GM12865 (cell line): ENCODE measurements around the gene IQCM.

Experiments used
- DNase-seq: peaks from one replicate; pipeline ENCODE4 v3.0.0; 2010; ENCODE audit warnings: low read depth
- H3K4me3 ChIP-seq: 2 replicates; pipeline ENCODE4 v1.5.1; 2011; ENCODE audit warnings: mild to moderate bottlenecking, low read depth, low read length, control low read depth
- CTCF ChIP-seq: IDR thresholded peaks from 2 replicates; pipeline ENCODE4 v1.5.1; 2011; ENCODE audit warnings: low read length, control low read depth, low read depth, inconsistent platforms; ENCODE audit not compliant: insufficient read depth; ENCODE audit errors: missing control alignments

Gene IQCM

GRCh38 chr4:149754526-149754925 is 61.1 kb downstream of the IQCM start:
- TF ChIP-seq CTCF: no peak
- DNase-seq: no peak
- H3K4me3 ChIP-seq: no peak overlapping the region

GRCh38 chr4:149752729-149753128 is 62.9 kb downstream of the IQCM start:
- no peak for TF ChIP-seq CTCF
- DNase-seq: no peak
- H3K4me3 ChIP-seq: no peak overlapping the region

- no peak for DNase-seq
- TF ChIP-seq CTCF: no peak
- H3K4me3 ChIP-seq: no peak overlapping the region
Measured at GRCh38 chr4:149751174-149751573, 64.5 kb downstream of the IQCM start.

- H3K4me3 ChIP-seq: no peak overlapping the region
- TF ChIP-seq CTCF: no peak
- no peak for DNase-seq
Measured at GRCh38 chr4:149749784-149750183, 65.9 kb downstream of the IQCM start.

- H3K4me3 ChIP-seq: no peak overlapping the region
- DNase-seq: no peak
- no peak for TF ChIP-seq CTCF
Measured at GRCh38 chr4:149747646-149748045, 68.0 kb downstream of the IQCM start.

GRCh38 chr4:149746276-149746675 is 69.4 kb downstream of the IQCM start:
- no peak overlapping the region for H3K4me3 ChIP-seq
- no peak for DNase-seq
- TF ChIP-seq CTCF: no peak

GRCh38 chr4:149741186-149741831 is 74.3 kb downstream of the IQCM start:
- no peak for DNase-seq
- no peak overlapping the region for H3K4me3 ChIP-seq
- TF ChIP-seq CTCF: no peak
